Measurements from ENCODE around the gene SH3BGR.

SH3BGR gene

GRCh38 chr21:39454949-39455668, 3.3 kb downstream of the SH3BGR start:
- in situ Hi-C loops (cut with MboI; ENCODE audit: low sequenced_read_pairs) = no loop called here

- in situ Hi-C loops (cut with MboI; ENCODE audit: low sequenced_read_pairs) = no loop called here
Observed at GRCh38 chr21:39456665-39457064, 4.9 kb downstream of the SH3BGR start.

DNA sequence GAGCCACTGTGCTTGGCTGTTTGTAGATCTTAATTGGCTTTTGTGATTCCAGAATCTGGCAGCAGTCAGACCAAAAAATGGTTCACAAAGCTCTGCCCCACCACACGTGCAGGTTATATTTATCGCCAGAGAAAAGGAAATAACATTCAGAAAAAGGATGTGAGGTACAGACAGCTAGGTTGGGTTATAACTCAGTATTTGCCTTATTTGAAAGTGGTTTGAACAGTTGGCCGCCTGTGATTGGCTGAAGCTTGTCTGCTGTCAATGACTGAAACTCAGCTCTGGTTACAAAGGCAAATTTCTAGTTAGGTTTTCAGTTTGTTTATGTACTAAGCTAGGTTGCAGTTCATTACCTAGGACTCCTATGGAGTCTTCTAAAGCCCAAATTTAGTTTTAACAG, 9.6 kb downstream of the SH3BGR start:
- in situ Hi-C loops (cut with MboI; ENCODE audit: low sequenced_read_pairs) = no loop called here

DNA sequence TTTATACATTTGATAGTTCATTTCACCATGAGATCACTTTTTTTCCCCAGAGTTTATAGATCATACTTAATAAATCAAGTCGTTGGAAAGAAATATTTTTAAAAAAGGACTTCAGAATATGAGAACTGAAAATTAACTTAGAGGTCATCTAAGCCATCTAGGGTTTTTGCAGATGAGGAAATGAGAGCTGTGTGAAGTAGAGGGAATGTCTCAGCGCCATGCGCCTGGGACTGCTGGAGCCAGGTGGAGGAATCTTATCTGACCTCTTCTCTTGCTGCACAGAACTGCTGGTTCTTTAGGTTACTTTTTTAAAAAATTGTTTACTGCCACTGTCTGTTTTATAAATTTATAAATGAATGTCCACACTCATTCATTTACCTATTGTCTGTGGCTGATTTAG, 11.5 kb downstream of the SH3BGR start:
- in situ Hi-C loops (cut with MboI; ENCODE audit: low sequenced_read_pairs) = no loop called here

- in situ Hi-C loops (cut with MboI; ENCODE audit: low sequenced_read_pairs) = no loop called here
Observed at GRCh38 chr21:39466584-39466983, 14.8 kb downstream of the SH3BGR start.

- in situ Hi-C loops (cut with MboI; ENCODE audit: low sequenced_read_pairs) = no loop called here
Observed at GRCh38 chr21:39467746-39468145, 16.0 kb downstream of the SH3BGR start.

DNA sequence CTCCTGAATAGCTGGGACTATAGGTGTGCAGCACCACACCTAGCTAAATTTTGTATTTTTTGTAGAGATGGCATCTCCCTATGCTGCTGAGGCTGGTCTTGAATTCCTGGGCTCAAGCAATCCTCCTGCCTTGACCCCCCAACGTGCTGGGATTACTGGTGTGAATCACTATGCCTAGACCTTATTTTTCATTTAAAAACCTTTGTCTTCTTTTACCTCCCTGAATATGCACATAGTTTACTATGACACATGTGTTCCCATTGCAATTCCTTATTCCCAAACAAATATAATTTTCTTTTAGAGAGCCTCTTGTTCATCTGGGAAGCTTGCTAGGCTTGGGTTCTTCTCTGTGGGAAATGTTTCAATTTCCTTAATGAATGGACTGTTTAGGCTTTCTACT, 16.8 kb downstream of the SH3BGR start:
- in situ Hi-C loops (cut with MboI; ENCODE audit: low sequenced_read_pairs) = no loop called here

- in situ Hi-C loops (cut with MboI; ENCODE audit: low sequenced_read_pairs) = no loop called here
Observed at GRCh38 chr21:39471598-39471997, 19.8 kb downstream of the SH3BGR start.

DNA sequence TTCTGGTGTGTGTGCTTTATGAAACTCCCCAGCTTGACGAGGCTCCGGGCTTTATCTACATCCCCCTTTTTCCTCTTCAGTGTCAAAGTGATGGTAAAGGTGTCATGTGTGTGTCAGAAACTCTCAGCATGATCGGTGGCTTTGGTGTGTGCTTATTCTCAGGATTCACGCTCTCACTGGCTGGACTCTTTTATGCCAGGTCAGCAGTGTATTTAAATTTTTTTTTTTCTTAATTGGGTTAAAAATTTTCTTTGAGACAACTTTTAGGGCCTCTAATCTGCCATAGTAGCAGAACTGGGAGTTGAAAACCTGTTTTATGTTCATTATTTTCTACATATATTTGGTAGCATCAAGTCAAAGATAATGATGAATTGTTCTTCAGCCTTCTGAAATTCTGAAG, 21.0 kb downstream of the SH3BGR start:
- in situ Hi-C loops (cut with MboI; ENCODE audit: low sequenced_read_pairs) = no loop called here

DNA sequence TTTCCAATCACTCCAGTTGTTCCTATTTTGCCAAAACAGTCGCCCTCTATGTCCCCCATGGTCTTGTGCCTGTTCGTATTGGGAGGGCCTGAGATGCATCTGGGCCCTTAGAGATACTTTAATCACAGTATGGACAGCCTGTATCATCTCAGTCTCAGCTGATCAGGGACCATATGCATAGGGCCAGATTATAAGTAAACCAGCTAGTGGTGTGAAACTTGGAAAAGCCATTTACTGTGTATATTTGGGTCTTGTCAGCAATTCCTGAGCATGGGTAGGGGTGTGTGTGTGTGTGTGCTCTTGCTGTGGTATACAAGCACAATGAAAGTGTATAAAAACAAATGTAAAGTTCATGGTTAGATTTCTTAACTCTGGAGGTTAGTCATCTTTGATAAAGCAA, 22.8 kb downstream of the SH3BGR start:
- in situ Hi-C loops (cut with MboI; ENCODE audit: low sequenced_read_pairs) = no loop called here

DNA sequence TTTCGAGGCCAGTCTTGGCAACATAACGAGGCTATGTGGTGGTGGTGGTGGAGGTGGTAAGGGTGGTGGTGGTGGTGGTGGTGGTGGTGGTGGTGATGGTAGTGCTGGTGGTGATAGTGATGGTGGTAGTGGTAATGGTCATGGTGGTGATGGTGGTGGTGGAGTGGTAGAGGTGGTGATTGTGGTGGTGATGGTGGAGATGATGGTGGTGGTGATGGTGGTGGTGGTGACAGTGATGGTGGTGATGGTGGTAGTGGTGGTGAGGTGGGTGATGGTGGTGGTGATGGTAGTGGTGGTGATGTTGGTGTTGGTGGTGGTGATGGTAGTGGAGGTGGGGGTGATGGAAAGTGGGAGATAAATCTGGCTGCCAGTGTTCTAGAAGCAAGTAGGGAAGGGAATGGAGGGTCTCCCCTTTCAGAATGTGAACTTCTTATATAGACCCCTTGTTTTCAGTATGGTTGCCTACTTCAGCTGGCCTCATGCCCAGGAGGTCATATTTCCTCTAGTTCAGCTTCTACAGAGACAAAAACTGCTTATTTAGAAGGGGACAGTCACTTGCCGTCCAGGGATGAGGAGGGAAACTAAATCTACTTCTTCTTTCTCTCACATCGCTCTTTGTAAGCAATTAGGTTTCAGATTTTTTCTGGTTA, 27.5 kb downstream of the SH3BGR start:
- in situ Hi-C loops (cut with MboI; ENCODE audit: low sequenced_read_pairs) = no loop called here

DNA sequence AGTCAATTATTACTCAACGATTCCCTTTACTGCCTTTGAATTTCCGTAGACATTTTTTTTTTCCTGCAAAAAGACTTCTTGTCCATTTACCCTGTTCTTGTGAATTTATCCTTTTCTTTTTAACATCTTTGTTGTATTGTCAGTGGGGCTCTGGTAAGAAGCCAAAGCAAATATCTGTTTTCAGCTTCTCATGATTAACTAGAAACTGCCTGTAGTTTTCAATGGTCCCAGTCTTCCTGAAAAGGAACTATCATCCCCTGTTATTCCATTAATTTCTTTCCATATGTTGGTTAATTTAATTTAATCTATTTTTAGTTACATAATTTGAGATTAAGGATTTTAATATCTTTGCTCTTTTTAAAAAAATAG, 28.0 kb downstream of the SH3BGR start:
- in situ Hi-C loops (cut with MboI; ENCODE audit: low sequenced_read_pairs) = no loop called here

DNA sequence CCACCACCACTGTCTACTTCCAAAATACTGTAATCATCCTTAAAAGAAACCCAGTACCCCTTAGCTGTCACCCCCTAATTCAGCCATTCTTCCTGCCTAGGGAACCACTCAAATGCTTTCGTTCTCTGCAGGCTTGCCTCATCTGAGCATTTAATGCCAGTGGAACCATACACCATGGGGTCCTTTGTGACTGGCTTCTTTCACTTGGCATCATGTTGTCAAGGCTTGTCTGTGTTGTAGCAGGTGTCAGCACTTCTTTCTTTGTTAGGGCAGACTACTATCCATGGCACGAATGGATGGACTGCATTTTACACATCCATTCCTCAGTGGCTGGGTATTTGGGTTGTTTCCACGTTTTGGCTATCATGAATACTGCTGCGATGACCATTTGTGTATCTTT, 28.5 kb downstream of the SH3BGR start:
- in situ Hi-C loops (cut with MboI; ENCODE audit: low sequenced_read_pairs) = no loop called here

GRCh38 chr21:39481886-39482285, 30.1 kb downstream of the SH3BGR start:
- in situ Hi-C loops (cut with MboI; ENCODE audit: low sequenced_read_pairs) = no loop called here

GRCh38 chr21:39483917-39484316, 32.1 kb downstream of the SH3BGR start:
- in situ Hi-C loops (cut with MboI; ENCODE audit: low sequenced_read_pairs) = no loop called here

GRCh38 chr21:39484711-39485276, 33.0 kb downstream of the SH3BGR start:
- in situ Hi-C loops (cut with MboI; ENCODE audit: low sequenced_read_pairs) = no loop called here

- in situ Hi-C loops (cut with MboI; ENCODE audit: low sequenced_read_pairs) = no loop called here
Observed at GRCh38 chr21:39489380-39489924, 37.7 kb downstream of the SH3BGR start.

GRCh38 chr21:39499156-39499555, 47.4 kb downstream of the SH3BGR start:
- in situ Hi-C loops (cut with MboI; ENCODE audit: low sequenced_read_pairs) = no loop called here

DNA sequence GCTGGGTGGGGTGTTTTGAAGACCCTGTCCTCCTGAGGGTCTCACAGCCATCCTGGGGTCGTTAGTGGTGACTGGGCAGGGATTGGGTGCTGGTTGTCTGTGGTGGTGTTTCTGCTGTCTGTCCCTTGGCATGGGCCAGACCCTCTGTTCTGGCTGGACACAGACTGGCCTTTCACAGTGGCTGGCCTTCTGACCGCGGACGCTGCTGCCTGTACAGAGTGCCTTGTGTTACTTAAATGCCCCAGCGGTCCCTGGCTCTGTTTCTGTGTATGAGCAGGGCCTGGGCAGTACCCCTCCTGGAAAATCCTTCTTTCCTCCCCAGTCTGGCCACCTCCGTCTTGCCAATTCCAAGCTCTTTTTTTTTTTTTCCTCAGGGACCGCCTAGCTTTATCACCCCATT, 50.9 kb downstream of the SH3BGR start:
- in situ Hi-C loops (cut with MboI; ENCODE audit: low sequenced_read_pairs) = loop anchor here (25.0 kb wide), 1 partner anchor 210 kb away; no protein-coding TSS in a partner anchor

DNA sequence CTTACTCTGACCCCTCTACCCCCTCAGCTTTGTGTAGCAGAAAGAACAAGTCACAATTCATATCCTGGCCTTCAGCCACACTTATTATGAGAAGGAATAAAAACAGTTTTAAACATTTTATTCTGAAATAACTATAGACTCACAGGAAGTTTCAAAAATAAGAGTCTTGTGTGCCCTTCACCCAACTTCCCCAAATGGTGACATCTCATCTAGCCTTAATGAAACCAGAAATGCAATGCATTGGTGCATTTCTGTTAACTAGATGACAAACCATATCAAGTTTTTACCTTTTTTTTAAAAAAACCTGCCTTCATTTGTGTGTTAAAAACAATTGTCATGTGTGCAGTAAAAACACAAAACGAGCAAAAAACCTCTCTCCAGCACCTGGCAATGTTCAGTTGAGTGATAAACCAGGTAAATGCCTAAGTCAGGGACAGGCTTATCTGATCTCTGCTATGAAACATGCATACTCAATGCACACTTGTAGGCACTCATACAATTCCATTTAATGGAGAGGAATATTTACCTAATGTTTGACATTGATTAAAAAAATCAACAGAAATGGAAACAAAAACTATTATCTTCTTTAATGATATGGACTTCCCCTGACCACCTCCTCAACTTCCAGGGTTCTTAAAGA, 51.5 kb downstream of the SH3BGR start:
- in situ Hi-C loops (cut with MboI; ENCODE audit: low sequenced_read_pairs) = loop anchor here (25.0 kb wide), 1 partner anchor 209 kb away; no protein-coding TSS in a partner anchor

DNA sequence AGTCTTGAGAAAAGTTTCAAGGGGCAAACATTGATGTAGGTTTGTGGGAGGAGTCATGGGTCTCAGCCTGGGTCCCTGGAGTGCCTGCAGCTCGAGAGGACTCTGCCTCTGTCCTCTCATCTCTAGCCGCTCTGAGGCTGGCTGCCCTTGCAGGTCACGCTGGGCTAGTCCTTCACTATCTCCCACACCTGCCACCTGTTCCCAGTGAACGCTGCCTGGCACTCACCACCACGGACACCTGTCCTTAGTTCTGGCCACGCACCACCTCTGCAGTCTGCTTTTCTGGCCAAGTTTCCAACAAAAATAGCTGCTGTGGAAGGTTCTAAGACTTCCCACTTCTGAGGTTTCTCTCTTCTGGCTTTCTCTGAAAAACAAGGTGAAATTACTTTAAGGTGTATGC, 52.5 kb downstream of the SH3BGR start:
- in situ Hi-C loops (cut with MboI; ENCODE audit: low sequenced_read_pairs) = loop anchor here (25.0 kb wide), 1 partner anchor 208 kb away; no protein-coding TSS in a partner anchor

Data from HL-60/S4 (cell line).